HepG2 (cell line): ENCODE measurements around the gene EDC3.

ENCODE experiments used
- HNRNPK ChIP-seq: fragments of 200-400 bp; formaldehyde crosslinking; IDR thresholded peaks from 2 replicates; pipeline ENCODE4 v1.6.1; 2018; ENCODE audit warnings: low read length, low read depth, moderate library complexity, mild to moderate bottlenecking; ENCODE audit not compliant: poor library complexity, severe bottlenecking
- NR2F2 ChIP-seq: IDR thresholded peaks from 2 replicates; pipeline ENCODE4 v1.6.1; 2012; ENCODE audit warnings: low read depth, inconsistent platforms, borderline replicate concordance
- SIN3A ChIP-seq: IDR thresholded peaks from 2 replicates; pipeline ENCODE4 v1.6.1; 2011; ENCODE audit warnings: low read depth, mild to moderate bottlenecking, control low read depth, low read length, borderline replicate concordance
- TCF12 ChIP-seq, 2 experiments: fragments of 450-650 bp in 1 of 2; sonication (generic) in 1 of 2; formaldehyde crosslinking in 1 of 2; IDR thresholded peaks; 2 replicates each; pipeline versions ENCODE4 v1.6.1 to v1.8.0; 2017 to 2022; ENCODE audit warnings: antibody characterized with exemption in 1 of 2, mild to moderate bottlenecking in 1 of 2, missing genetic modification reagents in 1 of 2, moderate library complexity in 1 of 2
- ZC3H4 ChIP-seq: sonication (generic); formaldehyde crosslinking; IDR thresholded peaks from 2 replicates; pipeline ENCODE4 v1.4.0; 2020; ENCODE audit warnings: missing genetic modification reagents, borderline replicate concordance
- TF ChIP-seq, protein P1 (sequence below): sonication (generic); formaldehyde crosslinking; IDR thresholded peaks from 2 replicates; pipeline ENCODE4 v1.8.0; 2022; ENCODE audit warnings: missing genetic modification reagents, low read depth, mild to moderate bottlenecking, borderline replicate concordance
- TF ChIP-seq, protein P2 (sequence below): sonication (generic); formaldehyde crosslinking; IDR thresholded peaks from 2 replicates; pipeline ENCODE4 v1.4.0; 2020; ENCODE audit warnings: mild to moderate bottlenecking, missing genetic modification reagents
- TF ChIP-seq, protein P3 (sequence below): sonication (generic); formaldehyde crosslinking; IDR thresholded peaks from 2 replicates; pipeline ENCODE4 v1.8.0; 2022; ENCODE audit warnings: missing genetic modification reagents, mild to moderate bottlenecking, moderate library complexity, borderline replicate concordance

DNA sequence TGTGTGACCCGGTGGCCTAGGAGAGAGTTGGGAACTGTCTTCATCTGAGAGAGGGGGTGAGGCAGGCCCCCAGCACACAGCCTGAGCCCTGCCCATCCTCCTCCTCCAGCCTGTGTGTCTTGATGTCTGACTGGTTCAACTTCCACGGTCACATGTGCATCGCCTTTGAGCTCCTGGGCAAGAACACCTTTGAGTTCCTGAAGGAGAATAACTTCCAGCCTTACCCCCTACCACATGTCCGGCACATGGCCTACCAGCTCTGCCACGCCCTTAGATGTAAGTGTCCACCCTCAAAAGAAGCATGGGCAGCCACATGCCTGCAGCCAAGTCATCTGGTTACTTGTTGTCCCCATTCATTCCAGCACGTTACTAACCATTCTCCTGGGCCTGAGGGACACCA is 70.1 kb downstream of the EDC3 start:
- TF ChIP-seq HNRNPK (no peak), NR2F2 (no peak), ZC3H4 (no peak), SIN3A (no peak), TCF12 (IDR thresholded peaks at IDR 0.05) (no peak), TCF12 (CRISPR knock-in tag; IDR thresholded peaks at IDR 0.05) (no peak)
- TF ChIP-seq, protein P1, sequence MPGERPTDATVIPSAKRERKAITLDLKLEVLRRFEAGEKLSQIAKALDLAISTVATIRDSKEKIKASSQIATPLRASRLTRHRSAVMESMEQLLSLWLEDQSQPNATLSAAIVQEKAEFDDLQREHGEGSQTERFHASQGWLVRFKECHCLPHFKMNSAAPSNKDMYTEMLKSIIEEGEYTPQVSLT (CRISPR knock-in tag): no peak
- TF ChIP-seq, protein P2, sequence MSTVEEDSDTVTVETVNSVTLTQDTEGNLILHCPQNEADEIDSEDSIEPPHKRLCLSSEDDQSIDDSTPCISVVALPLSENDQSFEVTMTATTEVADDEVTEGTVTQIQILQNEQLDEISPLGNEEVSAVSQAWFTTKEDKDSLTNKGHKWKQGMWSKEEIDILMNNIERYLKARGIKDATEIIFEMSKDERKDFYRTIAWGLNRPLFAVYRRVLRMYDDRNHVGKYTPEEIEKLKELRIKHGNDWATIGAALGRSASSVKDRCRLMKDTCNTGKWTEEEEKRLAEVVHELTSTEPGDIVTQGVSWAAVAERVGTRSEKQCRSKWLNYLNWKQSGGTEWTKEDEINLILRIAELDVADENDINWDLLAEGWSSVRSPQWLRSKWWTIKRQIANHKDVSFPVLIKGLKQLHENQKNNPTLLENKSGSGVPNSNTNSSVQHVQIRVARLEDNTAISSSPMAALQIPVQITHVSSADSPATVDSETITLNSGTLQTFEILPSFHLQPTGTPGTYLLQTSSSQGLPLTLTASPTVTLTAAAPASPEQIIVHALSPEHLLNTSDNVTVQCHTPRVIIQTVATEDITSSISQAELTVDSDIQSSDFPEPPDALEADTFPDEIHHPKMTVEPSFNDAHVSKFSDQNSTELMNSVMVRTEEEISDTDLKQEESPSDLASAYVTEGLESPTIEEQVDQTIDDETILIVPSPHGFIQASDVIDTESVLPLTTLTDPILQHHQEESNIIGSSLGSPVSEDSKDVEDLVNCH: no peak
- TF ChIP-seq, protein P3, sequence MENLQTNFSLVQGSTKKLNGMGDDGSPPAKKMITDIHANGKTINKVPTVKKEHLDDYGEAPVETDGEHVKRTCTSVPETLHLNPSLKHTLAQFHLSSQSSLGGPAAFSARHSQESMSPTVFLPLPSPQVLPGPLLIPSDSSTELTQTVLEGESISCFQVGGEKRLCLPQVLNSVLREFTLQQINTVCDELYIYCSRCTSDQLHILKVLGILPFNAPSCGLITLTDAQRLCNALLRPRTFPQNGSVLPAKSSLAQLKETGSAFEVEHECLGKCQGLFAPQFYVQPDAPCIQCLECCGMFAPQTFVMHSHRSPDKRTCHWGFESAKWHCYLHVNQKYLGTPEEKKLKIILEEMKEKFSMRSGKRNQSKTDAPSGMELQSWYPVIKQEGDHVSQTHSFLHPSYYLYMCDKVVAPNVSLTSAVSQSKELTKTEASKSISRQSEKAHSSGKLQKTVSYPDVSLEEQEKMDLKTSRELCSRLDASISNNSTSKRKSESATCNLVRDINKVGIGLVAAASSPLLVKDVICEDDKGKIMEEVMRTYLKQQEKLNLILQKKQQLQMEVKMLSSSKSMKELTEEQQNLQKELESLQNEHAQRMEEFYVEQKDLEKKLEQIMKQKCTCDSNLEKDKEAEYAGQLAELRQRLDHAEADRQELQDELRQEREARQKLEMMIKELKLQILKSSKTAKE: no peak
